GM21529 (cell line): ENCODE results near the gene ADGRV1.
"Not testable (repeated sequence)": the region's sequence is repeated elsewhere in the genome, so short reads cannot be mapped to it uniquely, and the experiment has no call there.

ENCODE experiments used
- ATAC-seq: cut with Tn5 transposase; IDR thresholded peaks from one replicate; pipeline ENCODE4 v1.9.1; 2021; ENCODE audit not compliant: unreplicated experiment

The ADGRV1 gene

DNA sequence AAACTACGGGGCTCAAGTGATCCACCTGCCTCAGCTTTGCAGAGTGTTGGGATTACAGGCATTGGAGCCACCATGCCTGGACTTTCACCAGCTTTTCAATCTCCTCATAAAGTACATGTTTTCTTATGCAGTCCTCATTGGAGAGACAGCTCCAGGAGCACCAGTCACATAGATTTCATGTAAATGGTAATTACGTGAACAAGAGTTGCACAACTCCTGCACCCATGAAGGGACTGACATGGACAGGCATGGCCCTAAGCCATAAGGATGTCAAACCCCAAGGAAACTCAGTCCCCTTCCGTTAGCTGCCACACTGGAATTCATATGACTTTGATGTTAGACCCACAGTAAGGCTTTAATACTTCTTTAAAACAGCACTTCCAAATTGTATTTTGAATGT is 7.6 kb upstream of the ADGRV1 start:
- ATAC-seq = no peak

DNA sequence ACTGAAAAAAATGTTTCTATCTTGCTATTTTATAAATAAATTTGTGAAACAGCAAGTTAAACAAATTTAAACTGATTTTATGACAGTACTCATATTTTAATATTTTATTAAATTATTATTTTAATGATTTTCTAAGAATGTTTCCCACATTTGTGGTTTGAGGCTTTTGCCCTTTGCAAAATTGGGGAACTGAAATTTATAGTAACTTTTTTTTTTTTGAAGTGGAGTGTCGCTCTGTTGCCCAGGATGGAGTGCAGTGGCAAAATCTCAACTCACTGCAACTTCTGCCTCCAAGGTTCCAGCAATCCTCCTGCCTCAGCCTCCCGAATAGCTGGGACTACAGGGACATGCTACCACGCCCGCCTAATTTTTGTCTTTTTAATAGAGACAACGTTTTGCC is 7.2 kb upstream of the ADGRV1 start:
- no peak for ATAC-seq

DNA sequence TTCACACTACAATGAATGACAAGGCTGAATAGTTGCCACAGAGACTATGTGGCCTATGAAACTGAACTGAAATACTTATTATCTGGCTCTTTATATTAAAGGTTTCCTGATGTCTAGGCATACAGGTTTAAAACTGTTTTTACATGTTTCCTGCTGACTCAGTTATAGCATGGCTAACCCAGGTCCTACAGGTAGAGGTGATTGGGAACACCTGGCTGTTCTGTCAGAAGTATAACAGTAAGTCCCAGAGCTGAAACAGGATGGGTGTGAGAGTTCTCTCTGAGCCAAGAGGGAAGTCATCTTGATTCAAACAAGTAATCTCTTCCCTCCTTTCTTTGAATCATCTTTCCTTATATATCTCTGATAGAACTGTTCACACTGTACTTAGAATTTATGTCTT is 4.9 kb upstream of the ADGRV1 start:
- ATAC-seq = no peak

DNA sequence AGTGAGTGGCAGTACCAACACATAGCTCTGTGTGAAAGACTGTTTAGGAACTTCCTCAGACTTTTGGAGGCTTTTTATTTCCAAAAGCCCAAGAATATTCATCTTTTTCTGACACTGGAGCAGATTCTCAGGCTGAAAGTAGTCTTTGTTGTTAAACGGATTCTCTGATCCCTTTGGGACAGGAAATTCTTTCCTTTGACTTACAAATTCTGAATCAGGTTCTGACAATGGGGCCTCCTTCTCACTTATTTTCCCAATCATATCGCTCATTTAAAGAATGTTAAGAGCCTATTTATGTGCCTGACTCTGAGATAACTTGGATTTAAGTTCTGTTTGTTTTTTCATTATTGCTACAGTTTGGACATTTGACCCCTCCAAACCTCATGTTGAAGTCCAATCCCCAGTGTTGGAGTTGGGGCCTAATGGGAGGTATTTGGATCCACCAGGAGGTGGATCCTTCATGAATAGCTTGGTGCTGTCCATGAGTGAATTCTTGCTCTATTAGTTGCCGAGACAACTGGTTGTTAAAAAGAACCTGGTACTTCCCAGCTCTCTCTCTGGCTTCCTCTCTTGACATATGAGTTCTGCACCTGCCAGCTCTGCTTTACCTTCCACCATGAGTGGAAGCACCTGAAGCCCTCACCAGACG is 4.1 kb upstream of the ADGRV1 start:
- ATAC-seq = no peak

DNA sequence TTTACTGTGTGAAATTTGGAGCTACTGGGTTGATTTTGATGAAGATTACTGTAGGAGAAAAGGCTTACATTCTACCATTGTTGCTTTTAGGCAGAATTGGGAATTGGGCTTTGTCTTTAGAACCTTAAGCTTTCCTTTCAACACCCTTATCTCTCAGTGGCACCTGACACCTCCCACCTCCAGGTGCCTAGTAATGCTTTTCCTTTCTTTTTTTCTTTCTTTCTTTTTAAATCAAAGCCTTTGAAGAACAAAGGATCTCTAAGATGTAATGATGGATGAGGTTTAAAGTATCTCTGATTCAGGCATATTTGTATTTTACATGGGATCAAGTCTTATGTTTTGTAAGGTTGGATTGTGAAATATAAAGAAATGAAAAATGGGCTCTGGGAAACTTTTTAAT is 2.9 kb upstream of the ADGRV1 start:
- no peak for ATAC-seq

DNA sequence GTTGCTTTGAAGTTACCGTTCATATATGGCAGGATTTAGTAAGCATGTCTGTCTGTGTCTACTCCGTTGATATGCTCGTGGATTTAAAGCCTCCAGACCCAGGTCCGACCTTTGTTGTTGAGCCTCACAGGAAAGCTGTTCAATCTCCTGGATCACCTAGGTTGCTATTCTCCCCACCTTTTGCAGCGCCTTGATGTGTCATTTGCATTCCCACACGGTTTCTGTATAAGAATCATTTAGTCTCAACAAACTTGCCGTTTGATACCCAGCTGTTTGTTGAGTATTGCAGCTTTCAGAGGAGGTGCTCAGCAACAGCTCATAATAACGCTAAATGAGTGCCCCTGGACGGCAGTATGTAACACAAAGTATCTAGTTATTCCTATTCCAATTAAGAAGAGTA is 1.2 kb upstream of the ADGRV1 start:
- ATAC-seq = no peak

DNA sequence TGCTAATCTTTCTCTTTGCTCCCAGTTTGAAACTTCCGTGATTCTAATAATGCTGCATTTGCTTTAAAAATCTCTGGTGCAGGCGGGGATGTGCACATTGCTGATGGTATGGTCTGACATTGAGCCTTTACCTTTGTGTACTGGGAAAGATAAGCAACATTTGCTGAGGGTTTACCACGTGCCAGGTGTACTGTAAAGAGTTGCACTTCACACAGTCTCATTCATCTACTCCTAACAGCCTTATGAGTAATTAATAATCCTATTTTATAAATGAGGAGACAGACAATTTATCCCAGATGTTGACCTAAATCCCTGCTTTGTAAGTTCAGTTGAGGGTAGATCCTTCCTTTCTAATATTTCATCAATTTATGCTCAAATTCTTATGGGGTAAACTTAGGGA is 726 bp upstream of the ADGRV1 start:
- no peak for ATAC-seq

DNA sequence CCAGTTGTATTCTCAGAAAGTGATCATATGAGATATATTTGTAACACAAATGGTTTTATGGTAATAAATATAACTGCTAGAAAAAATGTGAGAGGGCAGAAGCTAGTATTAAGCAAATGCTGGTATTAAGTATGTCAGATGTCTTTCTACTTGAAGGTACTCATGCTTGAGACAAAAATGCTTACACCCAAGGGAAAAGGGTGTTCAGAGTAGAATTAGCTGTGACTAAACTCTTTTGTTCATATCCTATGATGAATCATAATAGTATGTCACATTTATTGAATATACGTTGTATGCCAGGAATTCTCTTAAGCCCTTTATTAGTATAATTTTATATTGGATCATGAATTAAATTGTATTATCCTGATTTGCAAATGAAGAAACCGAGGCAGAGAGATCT is 2.2 kb downstream of the ADGRV1 start:
- no peak for ATAC-seq

DNA sequence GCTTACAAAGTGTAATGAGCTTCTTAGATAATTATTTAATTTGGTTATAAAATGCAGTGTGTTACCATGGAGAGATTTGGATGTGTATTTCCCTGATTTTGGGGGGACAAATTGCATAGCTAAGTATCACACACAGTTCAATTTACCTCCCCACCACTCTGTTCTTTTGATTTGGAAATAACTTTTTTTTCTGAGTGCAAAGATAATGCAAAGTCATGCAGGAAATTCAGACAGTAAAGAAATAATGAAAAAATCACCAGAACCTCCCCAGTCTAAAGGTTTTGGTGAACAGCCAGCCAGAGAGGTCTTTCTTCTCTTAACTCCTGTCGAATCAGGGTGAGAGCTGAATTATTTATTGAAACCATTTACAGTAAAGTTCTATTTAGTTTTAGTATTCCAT is 3.2 kb downstream of the ADGRV1 start:
- ATAC-seq = no peak

DNA sequence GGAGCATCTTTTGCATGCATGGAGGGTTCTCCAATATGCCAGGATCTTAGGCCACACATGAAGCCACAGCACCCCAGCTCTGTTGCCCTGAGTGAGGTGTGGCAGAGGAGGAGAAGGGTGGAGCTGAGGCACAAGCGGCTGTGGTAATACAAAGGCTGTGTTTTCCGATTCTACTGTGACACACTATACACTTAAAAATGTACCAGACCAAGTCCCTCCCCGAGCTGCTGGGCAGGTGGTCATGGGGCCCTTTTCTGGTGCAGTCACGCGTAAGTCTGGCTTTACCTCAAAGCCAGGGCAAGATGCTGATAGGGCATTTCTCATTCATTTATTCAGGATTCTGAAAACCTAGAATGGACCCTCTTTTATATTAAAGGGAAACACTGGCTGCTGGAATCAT is 3.7 kb downstream of the ADGRV1 start:
- ATAC-seq = no peak

DNA sequence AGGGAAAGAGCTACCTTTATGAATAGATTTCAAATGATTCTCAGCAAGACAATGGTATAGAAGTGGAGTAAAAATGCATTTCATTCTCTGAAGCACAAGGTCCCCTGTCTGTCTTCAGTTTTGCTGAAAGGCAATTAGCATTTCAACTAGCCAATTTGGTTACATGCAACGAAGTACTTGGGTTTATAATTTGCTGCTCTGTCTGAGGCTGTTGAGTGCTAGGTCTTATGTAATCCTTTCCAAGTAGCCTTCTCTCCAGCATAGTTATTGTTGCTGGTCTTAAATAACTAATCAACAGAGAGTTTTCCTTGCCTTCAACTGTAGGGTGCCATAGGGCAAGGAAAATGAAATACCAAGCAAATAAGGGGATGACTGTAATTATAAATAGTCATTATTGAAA is 4.5 kb downstream of the ADGRV1 start:
- no peak for ATAC-seq

DNA sequence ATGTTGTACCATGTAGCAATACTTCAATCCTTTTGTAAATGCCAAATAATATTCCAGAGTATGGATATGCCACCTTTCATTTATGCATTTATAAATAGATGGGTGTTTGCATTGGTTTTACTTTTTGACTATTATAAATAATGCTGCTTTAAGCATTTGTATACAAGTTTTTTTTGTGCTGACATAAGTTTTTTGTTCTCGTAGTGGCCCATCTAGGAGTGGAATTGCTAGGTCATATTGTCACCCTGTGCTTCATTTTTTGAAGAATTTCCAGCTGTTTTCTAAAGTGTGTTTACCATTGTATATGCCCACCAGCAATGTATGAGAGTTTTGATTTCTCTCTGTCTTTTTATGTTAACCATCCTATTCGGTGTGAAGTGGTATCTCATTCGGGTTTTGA is 6.9 kb downstream of the ADGRV1 start:
- ATAC-seq = no peak

DNA sequence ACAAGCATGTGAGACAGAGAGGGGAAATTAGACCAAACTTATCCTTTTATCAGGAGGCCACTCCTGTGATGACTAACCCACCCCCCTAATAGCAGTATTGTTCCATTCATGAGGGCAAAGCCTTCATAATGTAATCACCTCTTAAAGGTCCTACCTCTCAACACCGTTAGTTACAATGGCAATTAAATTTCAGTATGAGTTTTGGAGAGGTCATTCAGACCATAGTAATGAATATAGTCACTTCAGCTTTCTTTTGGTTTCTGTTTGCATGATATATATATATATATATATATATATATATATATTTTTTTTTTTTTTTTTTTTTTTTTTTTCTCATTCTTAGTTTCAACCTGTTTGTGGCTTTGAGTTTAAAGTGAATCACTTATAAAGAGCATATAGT is 10.5 kb downstream of the ADGRV1 start:
- no peak for ATAC-seq

DNA sequence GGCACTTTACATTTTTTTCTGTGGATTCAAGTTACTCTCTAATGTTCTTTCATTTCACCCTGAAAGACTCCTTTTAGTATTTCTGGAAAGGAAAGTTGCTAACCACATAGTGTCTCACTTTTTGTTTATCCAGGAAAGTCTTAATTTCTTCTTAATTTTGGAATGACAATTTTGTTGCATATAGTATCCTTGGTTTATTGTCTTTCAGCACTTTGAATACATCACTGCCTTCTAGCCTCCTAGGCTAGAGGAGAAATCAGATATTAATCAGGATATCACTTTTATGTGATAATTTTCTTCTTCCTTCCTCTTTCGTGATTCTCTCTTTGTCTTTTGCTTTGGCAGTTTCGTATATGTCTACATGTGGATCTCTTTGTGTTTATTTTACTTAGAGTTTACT is 11.4 kb downstream of the ADGRV1 start:
- ATAC-seq = no peak

DNA sequence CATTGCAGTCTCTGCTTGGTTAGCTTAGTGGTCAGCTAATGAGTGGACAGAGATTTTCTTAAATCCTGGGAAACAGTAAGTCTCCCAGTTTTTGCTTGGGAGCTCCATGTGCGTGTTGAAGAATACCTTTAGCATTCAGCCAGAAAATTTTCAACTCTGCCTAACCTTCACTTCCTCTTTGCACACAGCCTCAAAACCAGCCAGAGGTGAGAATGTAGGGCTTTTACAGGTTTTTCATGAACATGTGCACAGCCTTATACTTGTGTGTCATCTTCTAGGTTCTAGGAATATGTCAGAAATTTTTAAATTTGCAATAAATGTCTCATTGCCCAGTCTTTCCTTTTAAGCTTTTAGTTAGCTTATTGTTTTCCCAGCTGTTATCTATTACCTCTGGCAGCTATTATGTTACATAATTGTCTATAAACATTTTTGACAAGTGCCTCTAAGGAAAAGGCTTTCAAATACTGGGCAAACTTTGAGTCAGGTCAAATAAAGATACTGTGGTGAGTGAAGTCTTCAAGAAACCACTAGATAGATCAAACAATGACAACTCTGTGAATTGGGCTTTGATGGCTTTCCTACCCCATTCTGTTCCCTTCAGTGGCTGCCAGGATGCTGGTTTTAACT is 12.7 kb downstream of the ADGRV1 start:
- ATAC-seq = no peak

DNA sequence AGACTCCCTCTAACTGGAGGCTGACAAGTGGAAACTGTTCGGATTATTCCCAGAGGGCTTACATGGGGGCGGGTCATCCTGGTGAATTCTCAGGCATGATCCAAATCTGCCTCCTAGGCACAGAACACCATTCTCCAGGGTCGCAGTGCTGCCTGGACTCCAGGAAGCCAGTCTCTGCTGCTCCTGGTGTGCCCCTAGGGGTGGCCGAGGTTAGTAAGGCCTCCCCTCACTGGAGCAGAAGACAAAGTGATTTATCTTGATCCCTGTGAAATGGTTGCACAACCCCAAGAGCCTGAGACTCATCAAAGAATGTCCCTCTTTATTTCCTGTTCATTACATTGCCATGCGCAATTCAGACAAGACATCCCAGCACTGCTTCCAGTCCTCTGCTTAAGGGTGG is 17.1 kb downstream of the ADGRV1 start:
- ATAC-seq = no peak

DNA sequence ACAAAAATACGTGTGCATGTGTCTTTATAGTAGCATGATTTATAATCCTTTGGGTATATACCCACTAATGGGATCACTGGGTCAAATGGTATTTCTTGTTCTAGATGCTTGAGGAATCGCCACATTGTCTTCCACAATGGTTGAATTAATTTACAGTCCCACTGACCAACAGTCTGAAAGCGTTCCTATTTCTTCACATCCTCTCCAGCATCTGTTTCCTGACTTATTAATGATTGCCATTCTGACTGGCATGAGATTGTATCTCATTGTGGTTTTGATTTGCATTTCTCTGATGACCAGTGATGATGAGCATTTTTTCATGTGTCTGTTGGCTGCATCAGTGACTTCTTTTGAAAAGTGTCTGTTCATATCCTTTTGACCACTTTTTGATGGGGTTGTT is 18.0 kb downstream of the ADGRV1 start:
- not testable (repeated sequence) for ATAC-seq

DNA sequence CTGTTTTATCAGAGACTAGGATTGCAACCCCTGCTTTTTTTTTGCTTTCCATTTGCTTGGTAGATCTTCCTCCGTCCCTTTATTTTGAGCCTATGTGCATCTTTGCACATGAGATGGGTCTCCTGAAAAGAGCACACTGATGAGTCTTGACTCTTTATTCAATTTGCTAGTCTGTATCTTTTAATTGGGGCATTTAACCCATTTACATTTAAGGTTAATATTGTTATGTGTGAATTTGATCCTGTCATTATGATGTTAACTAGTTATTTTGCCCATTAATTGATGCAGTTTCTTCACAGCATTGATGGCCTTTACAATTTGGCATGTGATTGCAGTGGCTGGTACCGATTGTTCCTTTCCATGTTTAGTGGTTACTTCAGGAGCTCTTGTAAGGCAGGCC is 21.3 kb downstream of the ADGRV1 start:
- ATAC-seq = not testable (repeated sequence)

DNA sequence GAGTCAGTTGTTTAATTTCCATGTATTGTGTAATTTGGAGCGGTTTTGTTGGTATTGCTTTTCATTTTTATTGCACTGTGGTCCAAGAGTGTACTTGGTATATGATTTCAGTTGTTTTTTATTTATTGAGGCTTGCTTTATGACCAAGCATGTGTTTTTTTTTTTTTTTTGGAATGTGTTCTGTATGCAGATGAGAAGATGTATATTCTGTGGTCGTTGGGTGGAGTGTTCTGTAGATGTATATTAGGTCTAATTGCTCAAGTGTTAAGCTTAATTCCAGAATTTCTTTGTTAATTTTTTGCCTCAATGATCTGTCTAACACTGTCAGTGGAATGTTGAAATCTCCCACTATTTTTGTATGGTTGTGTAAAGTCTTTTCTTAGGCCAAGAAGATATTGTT is 23.4 kb downstream of the ADGRV1 start:
- ATAC-seq = no peak

DNA sequence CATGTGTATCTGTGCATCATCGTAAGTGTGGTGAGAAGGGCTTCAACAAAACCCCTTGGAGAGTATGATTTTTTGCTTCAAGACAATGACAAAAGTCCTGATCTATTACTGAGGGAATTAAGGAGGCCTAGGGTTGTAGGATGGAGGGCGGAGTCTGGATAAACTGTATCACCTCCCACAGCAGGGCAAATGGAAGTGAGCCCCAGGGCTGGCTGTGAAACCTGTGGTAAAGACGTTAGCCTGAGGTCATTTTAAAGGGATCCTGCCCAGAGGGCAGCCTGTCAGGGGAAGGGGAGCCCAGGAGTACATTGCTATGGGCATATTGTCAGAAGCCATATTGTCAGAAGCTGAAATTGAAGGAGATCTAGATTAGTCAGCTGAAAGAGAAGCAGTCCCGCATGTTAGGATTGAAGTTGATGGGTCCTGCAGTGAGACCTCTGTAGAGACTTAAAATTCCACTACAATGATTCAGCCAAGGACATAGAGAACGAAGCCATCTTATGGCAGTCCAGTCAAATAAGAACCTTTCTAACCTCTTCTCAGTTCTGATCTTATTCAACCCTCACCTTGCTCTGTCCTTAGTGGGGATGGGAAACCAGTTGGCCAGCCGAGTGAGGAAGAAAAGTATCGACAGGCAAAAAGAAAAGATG is 26.9 kb downstream of the ADGRV1 start:
- ATAC-seq = no peak

DNA sequence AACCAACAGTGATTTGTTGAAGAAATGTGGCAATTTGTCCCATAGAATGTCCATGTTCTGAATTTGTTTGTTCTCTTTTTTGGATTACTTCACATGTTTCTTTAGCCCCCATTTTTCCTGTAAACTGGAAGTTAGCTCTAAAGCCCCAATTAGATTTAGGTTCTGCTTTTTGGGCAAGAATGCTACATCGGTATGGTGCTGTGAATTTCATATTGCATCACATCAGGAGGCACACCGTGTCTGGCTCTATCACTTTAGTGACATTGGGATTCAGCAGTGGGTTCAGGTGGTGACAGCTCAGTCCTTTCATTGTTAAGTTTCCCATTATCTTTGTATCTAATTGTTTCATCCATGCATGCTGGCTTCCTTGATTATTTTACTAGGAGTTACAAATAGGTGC is 27.9 kb downstream of the ADGRV1 start:
- ATAC-seq = no peak

DNA sequence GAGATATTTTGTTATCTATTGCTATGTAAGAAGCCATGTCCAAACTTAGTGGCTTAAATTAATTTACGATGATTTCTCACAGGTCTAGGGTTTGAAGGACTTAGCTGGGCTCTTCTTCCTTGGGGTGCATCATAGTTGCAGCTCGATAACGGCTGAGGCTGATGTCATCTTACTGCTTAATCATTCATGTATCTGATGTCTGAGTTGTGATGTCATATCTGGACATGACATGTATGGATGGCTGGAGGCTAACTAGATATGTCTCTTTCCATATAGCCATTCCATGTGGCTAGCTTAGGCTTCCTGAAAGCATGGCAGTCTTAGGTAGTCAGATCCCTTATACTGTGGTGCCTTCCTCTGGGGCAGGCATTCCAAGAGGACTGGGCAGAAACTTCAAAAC is 31.6 kb downstream of the ADGRV1 start:
- no peak for ATAC-seq

DNA sequence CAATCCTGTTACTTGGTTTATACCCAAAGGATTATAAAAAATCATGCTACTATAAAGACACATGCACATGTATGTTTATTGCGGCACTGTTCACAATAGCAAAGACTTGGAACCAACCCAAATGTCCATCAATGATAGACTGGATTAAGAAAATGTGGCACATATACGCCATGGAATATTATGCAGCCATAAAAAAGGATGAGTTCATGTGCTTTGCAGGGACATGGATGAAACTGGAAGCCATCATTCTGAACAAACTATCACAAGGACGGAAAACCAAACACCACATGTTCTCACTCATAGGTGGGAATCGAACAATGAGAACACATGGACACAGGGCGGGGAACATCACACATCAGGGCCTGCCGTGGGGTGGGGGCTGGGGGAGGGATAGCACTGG is 34.5 kb downstream of the ADGRV1 start:
- ATAC-seq = not testable (repeated sequence)
